HG03469 (cell line): ENCODE results near the gene CHRNA3.
A peak's percentile ranks its signal among the peaks of the same experiment; 100 is the strongest.
"Not testable (repeated sequence)": the region's sequence is repeated elsewhere in the genome, so short reads cannot be mapped to it uniquely, and the experiment has no call there.

ENCODE experiments used
- ATAC-seq: cut with Tn5 transposase; IDR thresholded peaks from one replicate; pipeline ENCODE4 v1.9.1; 2021; ENCODE audit warnings: mild to moderate bottlenecking, moderate library complexity, moderate number of reproducible peaks; ENCODE audit not compliant: unreplicated experiment

Gene CHRNA3

GRCh38 chr15:78565097-78565950 lies 55.5 kb downstream of the CHRNA3 start, which contains the start of gene CHRNA5:
TSS of gene CHRNA5 (plus strand) at chr15:78565520. CDS start at chr15:78565720, 200 bp downstream.
- peak; percentile 32 for ATAC-seq

- peak; percentile 8 for ATAC-seq
Observed at GRCh38 chr15:78564743-78565096, 56.1 kb downstream of the CHRNA3 start.

GRCh38 chr15:78563092-78563491 lies 57.7 kb downstream of the CHRNA3 start:
- no peak for ATAC-seq

GRCh38 chr15:78561490-78561889 lies 59.3 kb downstream of the CHRNA3 start:
- no peak for ATAC-seq

DNA sequence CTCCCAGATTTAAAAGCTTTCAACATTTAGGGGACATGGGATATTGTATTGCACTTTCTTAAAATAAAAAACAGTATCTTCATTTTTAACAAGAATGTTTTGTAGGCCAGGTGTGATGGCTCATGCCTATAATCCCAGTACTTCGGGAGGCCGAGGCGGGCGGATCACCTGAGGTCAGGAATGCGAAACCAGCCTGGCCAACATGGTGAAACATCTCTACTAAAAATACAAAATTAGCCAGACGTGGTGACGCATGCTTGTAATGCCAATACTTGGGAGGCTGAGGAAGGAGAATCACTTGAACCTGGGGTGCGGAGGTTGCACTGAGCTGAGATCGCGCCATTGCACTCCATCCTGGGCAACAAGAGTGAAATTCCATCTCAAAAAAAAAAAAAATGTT lies 60.6 kb downstream of the CHRNA3 start:
- ATAC-seq = not testable (repeated sequence)

DNA sequence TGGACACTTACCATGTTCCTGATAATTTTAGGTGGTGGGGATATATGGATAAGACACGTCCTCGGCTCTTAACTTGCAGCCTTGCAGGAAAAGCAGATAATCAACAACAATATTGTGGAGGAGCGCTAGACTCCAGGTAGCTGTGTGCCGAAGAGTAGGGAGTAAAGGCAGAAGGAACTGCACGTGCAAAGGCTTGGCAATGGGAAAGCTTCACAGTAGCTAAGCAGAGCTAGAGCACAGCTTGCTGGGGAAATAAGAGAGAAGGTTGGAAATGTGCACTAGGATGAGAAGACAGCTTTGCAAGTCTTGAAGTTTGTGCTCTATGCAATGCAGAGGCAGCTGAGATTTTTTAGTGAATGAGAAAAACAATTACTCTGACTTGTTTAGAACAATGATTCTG lies 68.2 kb downstream of the CHRNA3 start:
- ATAC-seq = no peak

DNA sequence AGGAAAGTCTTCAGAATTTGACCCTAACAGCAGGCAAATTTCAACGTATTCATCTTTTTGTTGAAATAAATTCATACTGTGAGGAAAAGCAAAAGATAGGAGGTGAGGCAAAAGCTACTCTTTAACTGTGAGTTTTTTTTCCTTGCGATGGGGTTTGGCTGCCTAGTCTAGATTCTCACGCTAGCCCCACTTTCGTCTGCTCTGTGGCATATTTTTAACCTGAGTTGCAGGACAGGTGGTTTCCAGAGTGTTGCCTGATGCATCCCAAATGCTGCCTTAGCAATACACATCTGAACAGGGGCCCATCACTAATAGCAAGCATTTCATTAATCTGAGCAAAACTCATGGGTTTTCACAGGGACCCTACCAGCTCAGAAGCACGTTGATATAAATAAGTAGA lies 68.9 kb downstream of the CHRNA3 start:
- ATAC-seq = no peak

- ATAC-seq = no peak
Observed at GRCh38 chr15:78550815-78551214, 70.0 kb downstream of the CHRNA3 start.

GRCh38 chr15:78550194-78550593 lies 70.6 kb downstream of the CHRNA3 start:
- ATAC-seq = no peak
